ENCODE data around the gene ZNF546.
A peak's percentile ranks its signal among the peaks of the same experiment; 100 is the strongest.
"Not testable (repeated sequence)": the region's sequence is repeated elsewhere in the genome, so short reads cannot be mapped to it uniquely, and the experiment has no call there.

The ZNF546 gene

GRCh38 chr19:39986643-39987042, 10.2 kb upstream of the ZNF546 start:
- no peak for DNase-seq (ENCODE audit: low spot score)

GRCh38 chr19:39987167-39987566, 9.7 kb upstream of the ZNF546 start:
- DNase-seq (ENCODE audit: low spot score), result no peak

GRCh38 chr19:39987596-39987995, 9.3 kb upstream of the ZNF546 start:
- DNase-seq (ENCODE audit: low spot score), result no peak

GRCh38 chr19:39993605-39994004, 3.3 kb upstream of the ZNF546 start:
- DNase-seq (ENCODE audit: low spot score), result no peak

DNA sequence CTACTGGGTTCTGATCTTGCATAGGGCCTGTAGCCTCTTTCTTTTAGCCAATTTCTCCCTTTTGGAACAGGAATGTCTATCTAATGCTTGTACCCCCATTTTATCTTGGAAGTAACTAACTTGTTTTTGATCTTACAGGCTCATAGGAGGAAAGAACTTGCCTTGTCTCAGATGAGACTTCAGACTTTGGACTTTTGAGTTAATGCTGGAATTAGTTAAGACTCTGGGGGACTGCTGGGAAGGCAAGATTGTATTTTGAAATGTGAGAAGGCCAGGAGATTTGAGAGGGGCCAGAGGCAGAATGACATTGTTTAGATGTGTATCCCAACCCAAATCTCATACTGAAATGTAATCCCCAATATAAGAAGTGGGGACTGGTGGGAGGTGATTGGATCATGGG, 2.5 kb upstream of the ZNF546 start:
- DNase-seq (ENCODE audit: low spot score), result no peak

- DNase-seq (ENCODE audit: low spot score), result no peak
Observed at GRCh38 chr19:39995794-39996193, 1.1 kb upstream of the ZNF546 start.

DNA sequence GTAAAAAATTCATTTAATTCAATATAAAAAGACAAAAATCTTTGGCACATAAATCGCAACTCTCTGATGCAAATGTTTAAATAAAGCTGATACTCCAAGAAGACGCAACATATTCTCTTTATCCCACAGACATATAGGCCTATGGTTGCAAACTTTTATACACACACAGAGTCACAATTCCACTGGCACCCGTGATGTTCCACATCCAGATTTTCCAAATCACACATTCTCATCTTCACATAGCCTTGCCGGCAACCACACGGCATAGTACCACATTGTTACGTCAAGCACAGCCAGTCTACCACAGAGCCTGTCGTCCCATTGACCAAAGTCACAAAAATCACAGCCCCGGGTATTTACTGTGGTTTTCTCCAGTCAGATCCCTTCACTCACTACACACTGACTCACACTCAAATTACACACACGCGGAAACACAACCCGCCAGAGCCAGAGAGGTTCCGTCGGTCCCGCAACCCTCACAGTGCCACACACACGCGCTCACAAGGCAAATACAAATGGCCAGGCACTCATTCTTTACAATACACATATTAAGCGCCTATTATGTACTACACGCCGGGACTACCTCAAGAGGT, 546 bp upstream of the ZNF546 start:
- peak; percentile 70 for DNase-seq (ENCODE audit: low spot score)

- DNase-seq (ENCODE audit: low spot score), result no peak
Observed at GRCh38 chr19:39997638-39998216, 867 bp downstream of the ZNF546 start.

DNA sequence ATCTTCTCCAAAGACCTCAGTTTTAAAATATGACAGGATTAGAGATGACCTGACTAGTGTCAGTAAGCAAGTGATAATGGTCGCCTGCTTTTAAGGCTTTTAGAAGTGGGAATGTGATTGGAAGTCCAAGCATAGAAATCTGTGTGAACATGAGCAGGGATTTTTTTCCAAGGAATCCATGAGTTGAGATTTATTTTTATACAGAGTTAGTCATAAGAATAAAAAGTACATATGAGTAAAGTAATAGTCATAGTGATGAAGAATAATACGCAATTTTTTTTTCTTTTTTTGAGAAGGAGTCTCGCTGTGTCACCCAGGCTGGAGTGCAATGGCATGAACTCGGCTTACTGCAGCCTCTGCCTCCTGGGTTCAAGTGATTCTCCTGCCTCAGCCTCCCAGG, 1.6 kb downstream of the ZNF546 start:
- DNase-seq (ENCODE audit: low spot score), result no peak

- DNase-seq (ENCODE audit: low spot score), result no peak
Observed at GRCh38 chr19:40005691-40006272, 8.9 kb downstream of the ZNF546 start.

- DNase-seq (ENCODE audit: low spot score), result peak; percentile 62
Observed at GRCh38 chr19:40006273-40006691, 9.4 kb downstream of the ZNF546 start.

- DNase-seq (ENCODE audit: low spot score), result no peak
Observed at GRCh38 chr19:40009674-40010073, 12.8 kb downstream of the ZNF546 start.

- DNase-seq (ENCODE audit: low spot score), result no peak
Observed at GRCh38 chr19:40013991-40014390, 17.1 kb downstream of the ZNF546 start.

GRCh38 chr19:40023969-40024368, 27.1 kb downstream of the ZNF546 start:
- no peak for DNase-seq (ENCODE audit: low spot score)

DNA sequence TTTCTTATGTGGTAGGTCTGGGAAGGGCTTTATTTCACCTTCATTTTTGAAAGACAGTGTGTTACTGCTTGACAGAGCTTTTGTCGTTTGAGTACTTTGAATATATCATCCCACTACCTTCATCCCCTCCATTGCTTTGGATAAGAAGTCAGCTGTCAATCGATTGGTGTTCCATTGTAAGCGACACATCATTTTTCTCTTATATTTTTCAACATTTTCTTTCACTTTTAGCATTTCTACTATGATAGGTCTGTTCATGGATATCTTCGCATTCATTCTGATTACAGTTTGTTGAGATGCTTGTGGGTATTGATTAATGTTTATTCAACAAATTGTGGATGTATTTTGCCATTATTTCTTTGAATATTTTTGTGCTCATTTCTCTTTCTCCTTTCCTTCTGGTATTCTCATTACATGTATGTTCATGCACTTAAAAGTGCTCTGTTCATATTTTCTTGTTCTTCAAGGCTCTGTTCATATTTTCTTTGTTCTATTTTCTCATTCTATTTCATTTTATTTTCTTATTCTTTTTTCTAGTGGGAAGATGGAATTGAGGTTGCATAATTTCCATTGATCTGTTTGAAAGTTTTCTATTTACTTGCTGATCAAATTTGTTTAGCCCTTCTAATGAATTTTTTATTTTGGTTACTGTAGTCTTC, 29.2 kb downstream of the ZNF546 start:
- no peak for DNase-seq (ENCODE audit: low spot score)

GRCh38 chr19:40026597-40026970, 29.7 kb downstream of the ZNF546 start:
- DNase-seq (ENCODE audit: low spot score), result no peak

DNA sequence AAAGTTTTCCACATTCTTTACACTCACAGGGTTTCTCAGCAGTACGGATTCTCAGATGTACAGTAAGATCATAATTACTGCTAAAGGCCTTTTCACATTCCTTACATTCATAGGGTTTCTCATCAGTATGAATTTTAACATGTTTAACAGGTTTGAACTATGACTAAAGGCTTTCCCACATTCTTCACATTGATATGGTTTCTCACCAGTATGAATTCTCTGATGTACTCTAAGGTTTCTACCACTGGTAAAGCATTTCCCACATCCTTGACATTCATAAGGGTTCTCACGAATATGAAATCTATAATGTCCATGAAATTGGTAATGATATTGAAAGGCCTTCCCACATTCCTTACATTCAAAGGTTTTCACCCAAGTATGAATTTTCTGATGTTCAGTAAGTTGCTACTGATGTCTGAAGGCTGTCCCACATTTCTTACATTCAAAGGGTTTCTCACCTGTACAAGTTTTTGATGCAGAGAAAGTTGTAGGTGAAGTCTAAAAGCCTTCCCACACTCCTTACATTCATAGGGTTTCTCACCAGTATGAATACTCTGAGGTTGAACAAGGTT, 37.2 kb downstream of the ZNF546 start:
- DNase-seq (ENCODE audit: low spot score), result no peak

DNA sequence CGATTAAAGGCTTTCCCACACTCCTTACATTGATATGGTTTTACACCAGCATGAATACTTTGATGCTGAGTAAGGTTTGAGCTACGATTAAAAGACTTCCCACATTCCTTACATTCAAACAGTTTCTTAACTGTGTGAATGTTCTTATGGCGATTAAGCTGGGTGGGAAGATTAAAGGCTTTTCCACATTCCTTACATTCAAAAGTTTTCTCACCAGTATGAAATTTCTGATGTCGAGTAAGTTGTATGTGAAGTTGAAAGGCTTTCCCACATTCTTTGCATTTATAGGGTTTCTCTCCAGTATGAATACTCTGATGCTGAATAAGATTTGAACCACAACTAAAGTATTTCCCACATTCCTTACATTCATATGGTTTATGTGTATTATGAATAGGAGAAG, 39.1 kb downstream of the ZNF546 start:
- no peak for DNase-seq (ENCODE audit: low spot score)

GRCh38 chr19:40038047-40038446, 41.2 kb downstream of the ZNF546 start:
- not testable (repeated sequence) for DNase-seq (ENCODE audit: low spot score)

- DNase-seq (ENCODE audit: low spot score), result not testable (repeated sequence)
Observed at GRCh38 chr19:40041718-40042117, 44.9 kb downstream of the ZNF546 start.

- no peak for DNase-seq (ENCODE audit: low spot score)
Observed at GRCh38 chr19:40053491-40053890, 56.6 kb downstream of the ZNF546 start.

- DNase-seq (ENCODE audit: low spot score), result no peak
Observed at GRCh38 chr19:40054632-40055031, 57.8 kb downstream of the ZNF546 start.

DNA sequence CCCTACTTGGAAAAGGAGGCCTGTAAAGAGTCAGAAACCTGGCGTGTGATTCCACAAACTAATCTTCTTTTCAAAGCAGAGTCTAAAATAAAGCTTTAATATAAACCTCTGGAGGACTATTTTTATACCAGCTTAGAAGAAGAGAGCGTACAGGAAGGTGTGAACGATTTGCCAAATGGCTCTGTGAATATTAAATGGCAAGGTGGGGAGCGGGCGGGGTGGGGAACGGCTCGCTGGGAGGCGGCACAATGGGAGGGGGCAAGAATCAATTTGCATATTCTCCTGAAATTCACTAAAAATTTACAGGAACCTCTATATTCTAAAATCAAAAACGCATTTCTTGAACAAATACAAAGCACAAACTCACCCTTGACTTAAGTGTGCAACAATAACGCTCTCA, 58.2 kb downstream of the ZNF546 start:
- no peak for DNase-seq (ENCODE audit: low spot score)

Data from AG20443 (cell line).